ENCODE results near the gene FAM222B.
"Not testable (repeated sequence)": the region's sequence is repeated elsewhere in the genome, so short reads cannot be mapped to it uniquely, and the experiment has no call there.

Gene FAM222B

GRCh38 chr17:28871056-28871579 is 28.5 kb upstream of the FAM222B start:
- FAIRE-seq: no peak

DNA sequence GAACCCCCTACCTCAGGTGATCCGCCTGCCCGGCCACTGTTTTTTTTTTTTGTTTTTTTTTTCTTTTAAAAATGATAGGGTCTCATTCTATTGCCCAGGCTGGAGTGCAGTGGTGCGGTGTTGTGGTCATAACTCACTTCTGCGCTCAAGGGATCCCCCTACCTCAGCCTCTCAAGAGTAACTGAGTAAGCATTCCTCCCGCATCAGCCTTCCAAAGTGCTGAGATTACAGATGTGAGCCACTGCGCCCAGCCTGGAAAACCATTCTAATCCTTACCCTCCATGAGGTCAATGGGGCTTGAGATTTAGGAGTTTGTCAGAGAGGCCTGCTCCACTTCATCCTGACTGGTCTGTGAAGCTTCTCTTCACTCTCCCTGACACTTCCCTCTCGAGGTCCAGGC is 24.7 kb upstream of the FAM222B start:
- no peak for FAIRE-seq

- no peak for FAIRE-seq
Observed at GRCh38 chr17:28865946-28866752, 23.6 kb upstream of the FAM222B start.

- FAIRE-seq: no peak
Observed at GRCh38 chr17:28864991-28865849, 22.6 kb upstream of the FAM222B start.

- FAIRE-seq: no peak
Observed at GRCh38 chr17:28863953-28864352, 21.4 kb upstream of the FAM222B start.

- no peak for FAIRE-seq
Observed at GRCh38 chr17:28862561-28862960, 20.0 kb upstream of the FAM222B start.

DNA sequence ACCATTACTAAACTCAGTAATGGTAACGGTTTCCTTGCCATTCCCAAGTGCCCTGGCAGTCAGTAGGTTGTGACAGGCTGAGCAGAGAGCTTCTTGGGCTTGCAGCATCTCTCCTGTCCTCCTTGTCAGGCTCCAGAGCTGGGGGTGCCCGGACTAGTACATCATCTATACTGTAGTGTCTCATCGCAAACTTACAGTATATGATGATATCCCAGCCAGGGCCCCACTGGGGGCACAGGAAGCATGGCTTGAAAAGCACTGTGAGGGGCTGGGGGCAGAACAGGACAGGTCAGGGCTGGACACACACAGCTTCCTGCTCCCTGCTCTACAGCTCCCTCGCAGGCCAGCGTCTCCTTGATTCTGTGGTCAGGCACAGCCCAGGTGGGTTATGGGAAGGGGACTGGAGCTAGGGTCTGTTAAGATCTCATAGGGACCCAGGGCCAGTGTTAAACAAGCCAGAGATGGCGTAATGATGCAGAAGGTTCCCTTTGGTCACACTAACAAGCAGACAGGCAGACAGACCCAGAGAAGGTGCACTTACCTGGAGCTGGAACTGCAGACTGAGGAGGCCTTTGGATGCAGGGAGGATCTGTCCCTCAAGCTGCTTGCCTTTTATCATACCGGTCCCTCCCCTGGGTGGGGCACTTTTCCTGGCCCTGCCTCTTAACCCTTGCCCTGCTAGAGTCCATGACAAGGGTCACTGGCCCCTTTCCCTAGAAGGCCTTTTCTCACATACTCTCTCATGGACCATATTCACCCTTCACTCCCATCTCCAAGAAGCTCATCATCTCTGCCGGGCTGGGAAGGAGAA is 19.0 kb upstream of the FAM222B start:
- FAIRE-seq: no peak

- no peak for FAIRE-seq
Observed at GRCh38 chr17:28860363-28860808, 17.8 kb upstream of the FAM222B start.

DNA sequence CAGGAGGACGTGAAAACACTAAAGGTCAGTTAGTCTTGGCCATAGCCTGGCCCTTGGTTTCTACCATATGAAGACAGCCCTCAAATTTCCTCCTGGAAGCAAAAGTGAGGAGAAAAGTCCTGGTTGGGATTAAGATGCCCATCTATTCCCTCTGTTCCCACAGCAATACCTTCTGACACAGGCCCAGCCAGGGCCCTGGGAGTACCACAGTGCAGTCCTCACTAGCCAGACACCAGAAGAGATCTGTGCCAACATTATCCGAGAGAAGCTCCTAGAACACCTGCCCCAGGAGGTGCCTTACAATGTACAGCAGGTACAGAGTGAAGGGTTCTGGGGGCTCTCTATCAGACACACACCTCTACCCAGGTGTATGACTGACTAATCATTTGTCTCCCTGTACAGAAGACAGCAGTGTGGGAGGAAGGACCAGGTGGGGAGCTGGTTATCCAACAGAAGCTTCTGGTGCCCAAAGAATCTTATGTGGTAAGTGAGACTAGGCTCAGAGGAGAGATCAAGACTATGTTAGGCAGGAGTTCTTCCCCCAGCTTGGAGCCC is 16.3 kb upstream of the FAM222B start:
- no peak for FAIRE-seq

DNA sequence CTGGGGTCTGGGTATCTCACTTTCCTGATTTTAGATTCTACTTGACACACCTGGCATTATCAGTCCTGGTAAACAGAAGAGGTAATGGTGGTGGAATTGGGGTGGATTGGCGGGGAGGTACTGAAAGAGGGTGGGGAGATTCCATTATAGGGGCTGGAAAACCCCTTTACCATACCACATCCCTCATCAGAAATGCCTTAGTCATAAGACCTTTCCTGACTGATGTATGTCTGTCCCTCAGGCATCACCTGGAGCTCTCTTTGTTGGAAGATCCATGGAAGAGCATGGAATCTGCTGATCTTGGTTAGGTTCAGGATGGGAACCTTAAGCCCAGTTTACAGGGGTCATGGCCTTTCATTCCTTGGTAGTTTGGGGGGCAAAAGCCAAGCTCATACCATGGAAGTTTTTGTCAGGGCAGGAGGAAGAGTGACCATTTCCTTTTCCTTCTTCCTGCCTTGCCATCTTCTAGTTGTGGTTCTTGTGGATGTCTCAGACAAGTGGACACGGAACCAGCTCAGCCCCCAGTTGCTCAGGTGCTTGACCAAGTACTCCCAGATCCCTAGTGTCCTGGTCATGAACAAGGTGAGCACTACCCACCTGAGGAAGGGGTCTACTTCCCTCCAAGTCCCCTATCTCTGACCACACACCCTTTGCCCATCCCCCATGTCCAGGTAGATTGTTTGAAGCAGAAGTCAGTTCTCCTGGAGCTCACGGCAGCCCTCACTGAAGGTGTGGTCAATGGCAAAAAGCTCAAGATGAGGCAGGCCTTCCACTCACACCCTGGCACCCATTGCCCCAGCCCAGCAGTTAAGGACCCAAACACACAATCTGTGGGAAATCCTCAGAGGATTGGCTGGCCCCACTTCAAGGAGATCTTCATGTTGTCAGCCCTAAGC is 15.6 kb upstream of the FAM222B start:
- no peak for FAIRE-seq

DNA sequence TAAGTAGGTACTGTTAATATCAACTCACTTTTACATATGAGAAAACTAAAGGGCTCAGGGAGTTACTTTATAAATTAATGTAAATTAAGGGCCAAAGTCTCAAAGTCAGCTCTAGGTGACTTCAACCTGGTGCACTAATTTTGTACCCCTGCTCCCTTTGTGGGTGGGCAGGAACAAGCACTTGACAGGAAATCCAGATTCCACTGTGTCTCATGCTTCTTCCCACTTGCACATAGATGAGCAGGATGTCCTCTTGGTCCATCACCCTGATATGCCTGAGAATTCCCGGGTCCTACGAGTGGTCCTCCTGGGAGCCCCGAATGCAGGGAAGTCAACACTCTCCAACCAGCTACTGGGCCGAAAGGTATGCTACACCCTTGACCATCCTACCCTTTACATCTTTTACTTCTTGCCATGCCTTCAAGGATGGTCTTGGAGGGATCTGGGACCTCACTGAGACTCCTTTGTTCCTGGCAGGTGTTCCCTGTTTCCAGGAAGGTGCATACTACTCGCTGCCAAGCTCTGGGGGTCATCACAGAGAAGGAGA is 13.5 kb upstream of the FAM222B start:
- no peak for FAIRE-seq

- no peak for FAIRE-seq
Observed at GRCh38 chr17:28855336-28855679, 12.7 kb upstream of the FAM222B start.

- FAIRE-seq: peak; percentile 13
Observed at GRCh38 chr17:28854457-28855335, 12.1 kb upstream of the FAM222B start, which contains the start of gene ERAL1. Gene ERAL1 (plus strand): TSS chr17:28855016. CDS start chr17:28855035, 19 bp downstream.

DNA sequence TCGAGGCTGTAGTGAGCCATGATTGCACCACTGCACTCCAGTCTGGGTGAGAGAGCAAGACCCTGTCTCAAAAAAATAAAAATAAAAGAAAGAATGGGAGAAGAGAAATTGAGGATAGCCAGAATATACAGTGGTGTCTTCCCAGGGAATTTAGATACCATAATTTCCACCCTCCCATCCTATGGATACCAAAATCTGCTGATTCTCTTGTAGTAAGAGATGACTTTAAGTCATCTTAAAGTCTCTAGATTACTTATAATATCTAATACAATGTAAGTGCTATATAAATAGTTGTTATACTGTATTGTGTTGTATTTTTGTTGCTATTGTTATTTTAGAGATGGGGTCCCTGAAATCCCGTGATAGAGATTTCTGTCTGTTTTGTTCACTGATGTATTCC is 10.7 kb upstream of the FAM222B start:
- no peak for FAIRE-seq

DNA sequence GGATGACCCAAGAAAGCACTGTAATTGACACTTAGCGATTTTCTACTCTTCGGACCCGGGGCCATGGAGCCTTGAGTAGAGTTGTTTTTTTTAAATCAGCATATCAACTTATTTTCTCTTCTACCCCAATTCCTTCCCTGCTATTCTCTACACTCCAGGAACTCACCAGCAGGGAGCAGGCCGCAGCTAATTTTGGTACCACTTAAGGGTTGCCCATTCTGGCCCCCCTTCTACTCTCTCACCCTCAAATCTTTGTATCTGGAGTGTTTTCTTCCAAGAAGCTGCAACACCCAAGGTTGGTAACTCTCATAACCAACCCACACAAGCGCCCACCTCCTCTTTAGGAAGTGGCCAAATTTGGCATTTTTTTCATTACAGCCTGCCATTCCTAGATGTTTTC is 6.7 kb upstream of the FAM222B start:
- FAIRE-seq: no peak

DNA sequence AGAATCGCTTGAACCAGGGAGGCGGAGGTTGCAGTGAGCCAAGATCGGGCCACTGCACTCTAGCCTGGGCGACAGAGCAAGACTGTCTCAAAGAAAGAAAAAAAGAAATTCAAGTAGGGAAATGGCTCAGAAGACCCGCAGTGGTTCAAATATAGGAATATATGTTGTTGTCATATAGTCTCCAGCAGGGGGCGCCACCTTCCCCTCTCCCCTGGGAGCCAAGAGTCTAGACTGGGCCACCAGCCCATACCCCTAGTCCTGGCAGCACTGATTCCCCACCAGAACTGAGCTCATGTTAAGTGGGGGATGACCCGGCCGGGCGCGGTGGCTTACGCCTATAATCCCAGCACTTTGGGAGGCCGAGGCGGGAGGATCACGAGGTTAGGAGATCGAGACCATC is 6.1 kb upstream of the FAM222B start:
- FAIRE-seq: not testable (repeated sequence)

GRCh38 chr17:28846699-28847098 is 4.1 kb upstream of the FAM222B start:
- FAIRE-seq: not testable (repeated sequence)

DNA sequence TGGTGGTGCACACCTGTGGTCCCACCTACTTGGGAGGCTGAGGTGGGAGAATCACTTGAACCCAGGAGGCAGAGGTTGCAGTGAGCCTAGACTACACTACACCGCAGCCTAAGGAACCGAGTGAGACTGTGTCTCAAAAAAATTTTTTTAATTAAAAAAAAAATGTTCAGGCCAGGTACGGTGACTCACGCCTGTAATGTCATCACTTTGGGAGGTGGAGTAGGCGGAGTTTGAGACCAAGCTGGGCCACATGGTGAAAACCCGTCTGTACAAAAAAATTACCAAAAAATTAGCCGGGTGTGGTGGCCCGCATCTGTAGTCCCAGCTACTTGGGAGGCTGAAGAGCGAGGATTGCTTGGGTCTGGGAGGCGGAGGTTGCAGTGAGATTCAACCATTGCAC is 3.6 kb upstream of the FAM222B start:
- no peak for FAIRE-seq

GRCh38 chr17:28843816-28844148 is 1.2 kb upstream of the FAM222B start:
- no peak for FAIRE-seq

- FAIRE-seq: no peak
Observed at GRCh38 chr17:28841901-28842281, 699 bp downstream of the FAM222B start.
